Measurements from ENCODE around the gene CTDP1.
"Not testable (repeated sequence)": the region's sequence is repeated elsewhere in the genome, so short reads cannot be mapped to it uniquely, and the experiment has no call there.

The CTDP1 gene

GRCh38 chr18:79704631-79705030 is 25.0 kb downstream of the CTDP1 start:
- DNase-seq: no peak

- no peak for DNase-seq
Observed at GRCh38 chr18:79705272-79705671, 25.7 kb downstream of the CTDP1 start.

GRCh38 chr18:79706006-79706405 is 26.4 kb downstream of the CTDP1 start:
- no peak for DNase-seq

GRCh38 chr18:79706658-79707057 is 27.1 kb downstream of the CTDP1 start:
- DNase-seq: no peak

GRCh38 chr18:79707239-79707638 is 27.6 kb downstream of the CTDP1 start:
- DNase-seq: no peak

GRCh38 chr18:79707671-79708070 is 28.1 kb downstream of the CTDP1 start:
- DNase-seq: no peak

GRCh38 chr18:79708412-79708811 is 28.8 kb downstream of the CTDP1 start:
- no peak for DNase-seq

- DNase-seq: no peak
Observed at GRCh38 chr18:79712206-79712857, 32.7 kb downstream of the CTDP1 start.

- DNase-seq: no peak
Observed at GRCh38 chr18:79713341-79713740, 33.7 kb downstream of the CTDP1 start.

GRCh38 chr18:79714531-79715240 is 35.1 kb downstream of the CTDP1 start:
- no peak for DNase-seq

- DNase-seq: no peak
Observed at GRCh38 chr18:79715280-79715679, 35.7 kb downstream of the CTDP1 start.

- DNase-seq: no peak
Observed at GRCh38 chr18:79717059-79717458, 37.5 kb downstream of the CTDP1 start.

GRCh38 chr18:79717555-79718074 is 38.0 kb downstream of the CTDP1 start:
- DNase-seq: no peak

- no peak for DNase-seq
Observed at GRCh38 chr18:79718126-79718525, 38.5 kb downstream of the CTDP1 start.

GRCh38 chr18:79718878-79719477 is 39.4 kb downstream of the CTDP1 start:
- no peak for DNase-seq

GRCh38 chr18:79719478-79720358 is 40.1 kb downstream of the CTDP1 start:
- DNase-seq: not testable (repeated sequence)

GRCh38 chr18:79720359-79720733 is 40.7 kb downstream of the CTDP1 start:
- no peak for DNase-seq

- DNase-seq: no peak
Observed at GRCh38 chr18:79723036-79723435, 43.4 kb downstream of the CTDP1 start.

GRCh38 chr18:79723628-79724027 is 44.0 kb downstream of the CTDP1 start:
- no peak for DNase-seq

GRCh38 chr18:79724299-79725080 is 44.9 kb downstream of the CTDP1 start:
- DNase-seq: no peak

- DNase-seq: no peak
Observed at GRCh38 chr18:79725486-79725885, 45.9 kb downstream of the CTDP1 start.

GRCh38 chr18:79726721-79727120 is 47.1 kb downstream of the CTDP1 start:
- DNase-seq: no peak

All from stimulated activated CD4-positive, alpha-beta T cell treated with anti-CD3 and anti-CD28 coated beads, Interleukin-12 subunit alpha, Interleukin-12 subunit beta, amount 100 ng/mL, for 4 hours (primary cell).